ENCODE results near the gene NKX2-4.

NKX2-4 gene

GRCh38 chr20:21397341-21398108, at the start of gene NKX2-4:
Gene NKX2-4, minus strand, starts transcription at chr20:21397526. Its CDS starts 127 bp downstream, at chr20:21397399.
- no peak within 1 kb of the TSS for H3K4me3 ChIP-seq (ENCODE audit: low read depth, low read length)
- TF ChIP-seq CTCF (IDR thresholded peaks at IDR 0.05; ENCODE audit: insufficient read depth, low read depth, low read length, missing control alignments), result no peak
- DNase-seq (ENCODE audit: low read depth), result no peak

GRCh38 chr20:21437816-21438215, 40.5 kb upstream of the NKX2-4 start:
- H3K4me3 ChIP-seq (ENCODE audit: low read depth, low read length), result no peak overlapping the region
- no peak for DNase-seq (ENCODE audit: low read depth)
- no peak for TF ChIP-seq CTCF (IDR thresholded peaks at IDR 0.05; ENCODE audit: insufficient read depth, low read depth, low read length, missing control alignments)

GRCh38 chr20:21437248-21437647, 39.9 kb upstream of the NKX2-4 start:
- DNase-seq (ENCODE audit: low read depth), result no peak
- no peak overlapping the region for H3K4me3 ChIP-seq (ENCODE audit: low read depth, low read length)
- TF ChIP-seq CTCF (IDR thresholded peaks at IDR 0.05; ENCODE audit: insufficient read depth, low read depth, low read length, missing control alignments), result no peak

GRCh38 chr20:21436205-21436604, 38.9 kb upstream of the NKX2-4 start:
- no peak overlapping the region for H3K4me3 ChIP-seq (ENCODE audit: low read depth, low read length)
- no peak for TF ChIP-seq CTCF (IDR thresholded peaks at IDR 0.05; ENCODE audit: insufficient read depth, low read depth, low read length, missing control alignments)
- no peak for DNase-seq (ENCODE audit: low read depth)

- DNase-seq (ENCODE audit: low read depth), result no peak
- no peak overlapping the region for H3K4me3 ChIP-seq (ENCODE audit: low read depth, low read length)
- TF ChIP-seq CTCF (IDR thresholded peaks at IDR 0.05; ENCODE audit: insufficient read depth, low read depth, low read length, missing control alignments), result no peak
Observed at GRCh38 chr20:21435576-21435975, 38.2 kb upstream of the NKX2-4 start.

GRCh38 chr20:21433329-21433890, 36.1 kb upstream of the NKX2-4 start:
- H3K4me3 ChIP-seq (ENCODE audit: low read depth, low read length), result no peak overlapping the region
- no peak for DNase-seq (ENCODE audit: low read depth)
- no peak for TF ChIP-seq CTCF (IDR thresholded peaks at IDR 0.05; ENCODE audit: insufficient read depth, low read depth, low read length, missing control alignments)

All from GM12865 (cell line).